Renal cortex interstitium (tissue), 11 donors: ENCODE results near the gene PDZD2. TPM values are rescaled to one million over a fixed set of nuclear protein-coding genes. Genes with fewer than 3 reads are reported as not detected.
A peak's percentile ranks its signal among the peaks of the same experiment; 100 is the strongest.
"Not testable (repeated sequence)": the region's sequence is repeated elsewhere in the genome, so short reads cannot be mapped to it uniquely, and the experiment has no call there.

Experiments used
- DNase-seq, 11 donors: peaks; one replicate each; pipeline ENCODE4 v3.0.0-alpha.2; 2013; ENCODE audit warnings: low read depth in 9 of 11, low spot score in 4 of 11; ENCODE audit errors: extremely low read depth in 1 of 11
- polyA plus RNA-seq, 3 donors: library from polyadenylated mRNA; unstranded; fragments of 120-200 nt; gene quantifications; one replicate each; pipeline ENCODE4 v1.2.1, GENCODE V29; 2013; ENCODE audit not compliant: insufficient read length in 3 of 3

Gene PDZD2
- polyA plus RNA-seq, 3 donors, result 17.3 to 21.6 (median 21.2) TPM

DNA sequence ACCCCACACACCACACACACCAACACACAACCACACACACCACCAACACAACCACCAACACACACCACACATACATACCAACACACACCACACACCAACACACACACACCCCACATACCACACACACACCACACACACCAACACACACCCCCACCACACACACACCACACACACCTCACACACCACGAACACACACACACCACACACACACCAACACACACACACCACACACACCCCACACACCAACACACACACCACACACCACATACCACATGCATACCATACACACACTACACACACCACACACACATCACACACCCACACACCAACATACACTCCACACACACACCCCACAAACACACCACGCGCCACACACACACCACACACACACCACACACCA lies 363.8 kb downstream of the PDZD2 start:
- no peak for DNase-seq

- DNase-seq, result no peak
These were observed 365.1 kb downstream of the PDZD2 start for GRCh38 chr5:32003981-32004380.

GRCh38 chr5:32004404-32004803 lies 365.5 kb downstream of the PDZD2 start:
- no peak for DNase-seq

- no peak for DNase-seq
These were observed 369.8 kb downstream of the PDZD2 start for GRCh38 chr5:32008746-32009145.

DNA sequence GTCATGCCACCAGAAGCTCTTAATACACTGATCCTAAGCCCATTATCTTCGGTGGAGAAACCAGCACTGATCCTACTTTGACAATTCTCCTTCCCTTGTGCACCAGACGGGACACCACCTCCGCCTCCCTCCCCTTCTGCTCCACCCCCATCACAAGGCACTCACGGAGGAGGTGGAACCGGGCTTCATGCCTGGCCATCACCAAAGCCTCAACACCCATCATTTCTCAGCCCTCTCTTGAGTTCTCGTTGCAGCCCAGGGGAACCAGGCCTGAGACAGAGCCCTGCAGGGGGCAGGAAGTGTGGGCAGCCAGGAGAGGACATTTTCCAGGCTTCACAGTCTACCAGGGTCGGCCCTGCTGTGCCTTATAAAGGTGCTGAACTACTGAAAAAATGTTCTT lies 374.7 kb downstream of the PDZD2 start:
- no peak for DNase-seq

- no peak for DNase-seq
These were observed 375.3 kb downstream of the PDZD2 start for GRCh38 chr5:32014096-32014745.

GRCh38 chr5:32015262-32015661 lies 376.3 kb downstream of the PDZD2 start:
- DNase-seq, result not testable (repeated sequence)

DNA sequence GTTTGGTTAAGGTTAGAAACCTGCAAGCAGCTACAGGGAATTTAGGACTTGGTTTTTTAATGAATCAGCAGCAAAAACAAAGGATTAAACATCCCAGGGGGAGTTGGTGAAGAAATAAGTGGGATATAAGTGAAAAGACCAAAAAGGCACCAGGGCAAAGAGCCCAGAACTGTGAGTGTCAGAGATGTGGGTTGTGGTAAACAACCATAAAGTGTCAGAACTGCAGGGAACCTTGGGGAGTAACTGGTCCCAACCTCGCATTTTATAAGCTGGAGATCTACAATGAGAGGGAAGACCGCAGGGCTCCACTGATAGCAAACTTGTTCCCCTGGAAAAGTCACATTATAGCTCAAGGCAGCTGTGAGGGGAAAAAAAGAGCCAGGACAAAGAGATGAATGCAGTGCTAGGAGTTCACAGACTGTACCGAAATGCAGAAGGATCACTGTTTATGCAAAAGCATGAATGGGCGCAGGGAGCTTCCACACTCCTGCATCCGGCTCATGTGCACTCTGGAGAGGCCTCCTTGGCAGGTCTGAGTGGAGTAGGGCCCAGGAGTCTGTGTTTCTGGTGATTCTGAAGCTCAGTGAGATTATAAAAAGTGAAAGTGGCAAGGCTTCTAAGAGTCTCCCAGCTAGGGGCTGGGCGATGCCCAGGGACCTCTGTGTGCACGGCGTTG lies 378.9 kb downstream of the PDZD2 start:
- DNase-seq, result no peak

- DNase-seq, result no peak
These were observed 379.8 kb downstream of the PDZD2 start for GRCh38 chr5:32018476-32019436.

DNA sequence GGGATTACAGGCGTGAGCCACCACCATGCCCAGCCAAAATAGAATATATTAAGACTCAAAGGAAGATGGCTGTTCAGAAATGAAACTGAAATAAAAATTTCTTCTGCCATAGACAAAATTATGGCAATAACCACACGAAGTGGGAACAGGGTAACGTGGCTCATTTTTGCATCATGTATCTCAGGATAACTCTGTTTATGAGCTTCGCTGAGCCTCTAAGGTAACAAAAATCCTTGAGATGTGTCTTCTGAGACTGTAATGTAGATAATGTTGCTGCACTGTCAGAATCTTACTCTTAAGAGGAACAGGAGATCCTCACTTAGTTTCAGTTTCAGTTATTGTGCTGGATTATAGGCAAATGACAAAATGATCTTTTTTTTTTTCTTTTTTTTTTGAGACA lies 381.3 kb downstream of the PDZD2 start:
- DNase-seq, result no peak

GRCh38 chr5:32020946-32021345 lies 382.0 kb downstream of the PDZD2 start:
- DNase-seq, result no peak

DNA sequence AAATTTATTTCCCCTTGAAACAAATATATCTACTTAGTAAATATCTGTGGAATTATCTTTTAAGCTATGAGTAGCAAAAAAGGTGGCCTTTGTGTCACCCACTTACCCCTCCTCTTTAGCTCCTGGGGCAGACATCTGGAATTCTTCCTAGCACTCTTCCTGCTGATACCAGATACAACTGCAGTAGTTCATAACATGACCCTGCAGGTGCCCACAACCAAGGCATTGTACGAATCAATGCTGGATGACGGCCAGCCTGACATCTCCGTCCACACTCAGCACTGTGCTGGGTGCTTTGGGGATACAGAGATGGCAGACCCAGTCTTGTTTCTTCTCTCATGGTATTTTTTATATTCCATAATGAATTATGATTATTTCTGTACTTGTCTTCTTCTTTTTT lies 382.8 kb downstream of the PDZD2 start:
- no peak for DNase-seq

DNA sequence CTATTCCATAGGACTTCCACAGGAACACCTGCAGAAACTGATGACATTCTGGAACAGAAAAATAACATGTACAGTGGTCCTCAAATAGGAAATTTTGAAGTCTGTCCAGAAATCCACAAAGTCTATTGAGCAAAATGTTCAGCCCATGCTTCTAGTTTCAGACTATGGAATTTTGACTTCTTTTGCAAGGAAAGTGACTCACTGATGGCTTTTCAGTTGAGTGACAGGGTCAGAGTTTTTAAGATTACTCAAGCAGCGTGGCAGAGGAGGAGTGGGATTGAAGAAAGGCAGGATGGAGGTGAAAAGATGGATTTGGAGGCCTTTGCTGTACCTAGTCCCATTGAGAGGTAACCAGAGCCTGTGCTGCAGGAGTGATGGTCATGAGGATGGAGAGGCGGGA lies 383.7 kb downstream of the PDZD2 start:
- no peak for DNase-seq

DNA sequence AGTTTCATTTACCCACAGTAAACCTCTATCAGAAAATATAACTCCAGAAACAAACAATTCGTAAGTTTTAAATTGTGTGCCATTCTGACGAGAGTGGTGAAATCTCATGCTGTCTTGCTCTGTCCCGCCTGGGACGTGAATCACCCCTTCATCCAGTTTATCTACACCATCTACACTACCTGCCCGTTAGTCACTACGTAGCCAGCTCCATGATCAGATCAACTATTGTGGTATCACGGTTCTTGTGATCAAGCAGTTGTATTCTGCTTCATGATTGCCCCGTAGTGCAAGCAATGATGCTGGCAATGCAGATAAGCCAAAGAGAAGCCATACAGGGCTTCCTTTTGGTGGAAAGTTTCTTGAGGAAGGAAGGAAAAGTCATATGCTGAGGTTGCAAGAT lies 384.9 kb downstream of the PDZD2 start:
- no peak for DNase-seq

- DNase-seq, result no peak
These were observed 385.8 kb downstream of the PDZD2 start for GRCh38 chr5:32024751-32025150.

DNA sequence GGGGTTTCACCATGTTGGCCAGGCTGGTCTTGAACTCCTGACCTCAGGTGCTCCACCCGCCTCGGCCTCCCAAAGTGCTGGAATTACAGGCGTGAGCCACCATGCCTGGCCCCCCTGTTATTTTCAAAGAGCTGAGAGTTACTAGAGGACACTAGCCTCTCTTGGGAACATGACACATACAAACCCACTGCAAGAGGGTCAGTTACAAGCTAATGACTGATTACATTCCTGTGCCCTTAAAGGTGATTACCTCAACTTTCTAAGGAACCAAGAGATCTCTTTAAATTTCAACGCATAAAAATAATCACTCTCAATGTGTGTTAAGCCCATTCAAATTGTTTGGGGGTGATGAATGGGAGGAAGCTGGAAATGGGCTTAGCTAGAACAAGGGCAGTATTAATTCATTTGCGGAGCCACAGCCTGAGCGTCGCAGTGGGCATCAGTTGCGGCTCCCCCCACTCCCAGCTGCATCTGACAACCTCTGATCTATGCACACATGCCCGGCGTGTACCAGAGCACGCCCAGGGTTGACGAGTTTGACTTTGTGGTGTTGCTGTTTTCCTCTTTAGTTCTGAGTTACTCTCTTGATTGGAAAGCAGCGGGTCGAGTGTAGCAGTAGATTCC lies 388.3 kb downstream of the PDZD2 start:
- no peak for DNase-seq

DNA sequence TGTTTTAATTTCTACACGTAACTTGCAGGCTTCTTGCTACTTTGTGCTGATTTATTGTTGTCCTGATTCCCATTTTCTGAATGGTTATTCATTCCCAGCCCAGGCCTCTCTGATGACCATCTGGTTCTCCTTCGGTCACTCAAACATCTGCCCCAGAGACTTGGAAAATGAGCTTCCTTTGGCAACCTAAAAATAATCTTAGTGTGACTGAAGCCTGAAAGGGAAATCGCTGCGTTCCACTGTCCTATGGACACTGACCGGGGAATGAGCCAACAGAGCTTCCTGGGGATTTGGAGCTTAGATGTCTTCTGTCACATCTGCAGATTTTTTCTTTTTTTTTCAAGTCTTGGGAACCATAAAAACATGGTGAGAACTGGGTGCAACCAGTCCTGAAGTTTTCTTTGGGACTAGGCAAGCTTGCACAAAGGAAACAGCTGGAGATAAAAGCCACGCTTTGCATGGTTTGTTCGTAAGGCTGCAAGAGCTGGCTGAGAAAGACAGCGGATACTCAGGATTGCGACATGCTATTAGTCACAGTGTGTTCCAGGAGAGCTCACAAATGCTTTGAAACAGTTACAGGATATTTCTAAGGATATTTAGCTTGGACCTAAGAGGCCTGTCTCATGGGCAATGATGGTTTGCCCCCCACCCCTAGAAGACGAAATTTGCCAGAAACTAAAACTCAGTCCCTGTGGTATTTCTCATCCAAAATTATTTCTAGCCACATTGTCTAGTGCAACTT lies 389.0 kb downstream of the PDZD2 start:
- DNase-seq, result peak in 5 of 11 donors; percentile 34 to 64 (median 46)

DNA sequence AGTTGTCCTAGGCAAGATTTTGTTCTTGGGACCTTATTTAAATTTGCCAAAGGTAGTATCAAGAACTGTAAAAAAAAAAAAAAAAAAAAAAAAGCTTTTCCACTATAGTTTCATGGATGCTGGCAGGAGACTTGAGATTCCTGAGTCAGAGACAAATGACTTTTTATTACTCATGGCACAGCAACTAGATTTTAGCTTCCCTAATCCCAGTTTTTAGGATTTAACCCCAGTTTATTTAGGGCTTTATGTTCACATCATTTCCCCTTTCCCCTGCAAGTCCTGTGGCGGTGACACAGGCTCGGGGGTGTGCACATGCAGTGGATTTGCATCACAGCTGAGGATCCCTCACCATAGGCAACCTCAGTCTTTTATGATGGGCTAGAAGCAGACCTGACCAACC lies 390.3 kb downstream of the PDZD2 start:
- no peak for DNase-seq

DNA sequence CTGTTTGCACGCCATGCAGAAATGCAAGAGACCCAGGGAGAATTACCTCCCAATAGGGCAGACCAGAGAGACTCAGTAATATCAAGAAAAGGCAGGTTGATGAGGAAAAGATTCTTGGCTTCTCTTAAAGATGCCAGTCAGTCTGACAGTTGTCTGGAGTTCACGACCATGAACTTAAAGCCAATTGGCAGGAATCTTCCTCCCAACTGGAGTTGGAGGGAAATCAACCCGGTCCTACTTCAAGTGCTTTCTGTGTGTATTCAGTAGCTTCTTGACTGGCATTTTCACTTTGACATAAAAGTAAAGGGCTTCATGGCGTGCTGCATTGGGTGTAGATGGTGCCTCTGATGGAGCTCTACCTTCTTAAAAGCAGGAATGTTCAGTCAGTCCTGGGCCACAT lies 390.9 kb downstream of the PDZD2 start:
- no peak for DNase-seq
